HG02870 (cell line): ENCODE measurements around the gene PTPN14.
A peak's percentile ranks its signal among the peaks of the same experiment; 100 is the strongest.

Source experiments
- ATAC-seq: cut with Tn5 transposase; IDR thresholded peaks from one replicate; pipeline ENCODE4 v1.9.1; 2021; ENCODE audit warnings: mild to moderate bottlenecking, moderate library complexity; ENCODE audit not compliant: unreplicated experiment

Gene PTPN14

GRCh38 chr1:214458541-214458940, 92.9 kb downstream of the PTPN14 start:
- no peak for ATAC-seq

GRCh38 chr1:214455971-214456867, 95.2 kb downstream of the PTPN14 start:
- no peak for ATAC-seq

- no peak for ATAC-seq
These were observed 95.9 kb downstream of the PTPN14 start for GRCh38 chr1:214455479-214455878.

- ATAC-seq = no peak
These were observed 96.6 kb downstream of the PTPN14 start for GRCh38 chr1:214454569-214455396.

- ATAC-seq = no peak
These were observed 98.2 kb downstream of the PTPN14 start for GRCh38 chr1:214453109-214453722.

GRCh38 chr1:214452152-214452784, 99.1 kb downstream of the PTPN14 start:
- no peak for ATAC-seq

GRCh38 chr1:214451596-214451995, 99.8 kb downstream of the PTPN14 start:
- ATAC-seq = no peak

GRCh38 chr1:214449371-214449770, 102.0 kb downstream of the PTPN14 start:
- no peak for ATAC-seq

- ATAC-seq = no peak
These were observed 102.9 kb downstream of the PTPN14 start for GRCh38 chr1:214448536-214448935.

GRCh38 chr1:214447557-214447871, 103.9 kb downstream of the PTPN14 start:
- no peak for ATAC-seq

- peak; percentile 57 for ATAC-seq
These were observed 104.4 kb downstream of the PTPN14 start for GRCh38 chr1:214446772-214447556.

- no peak for ATAC-seq
These were observed 105.4 kb downstream of the PTPN14 start for GRCh38 chr1:214445831-214446614.

- no peak for ATAC-seq
These were observed 106.2 kb downstream of the PTPN14 start for GRCh38 chr1:214445199-214445598.

GRCh38 chr1:214444182-214444939, 107.0 kb downstream of the PTPN14 start:
- ATAC-seq = no peak

- ATAC-seq = no peak
These were observed 110.3 kb downstream of the PTPN14 start for GRCh38 chr1:214441119-214441518.

GRCh38 chr1:214440219-214440965, 111.0 kb downstream of the PTPN14 start:
- ATAC-seq = no peak

GRCh38 chr1:214439352-214440119, 111.9 kb downstream of the PTPN14 start:
- ATAC-seq = peak; percentile 92
